ENCODE results near the gene TMEM132E.
"Not testable (repeated sequence)": the region's sequence is repeated elsewhere in the genome, so short reads cannot be mapped to it uniquely, and the experiment has no call there.

Gene TMEM132E

GRCh38 chr17:34579017-34579946 lies at the start of gene TMEM132E:
Gene TMEM132E, plus strand, starts transcription at chr17:34579582. Its CDS starts 1,495 bp downstream, at chr17:34581077.
- DNase-seq = peak in 54 of 56 donors; percentile 15 to 89 (median 67)

DNA sequence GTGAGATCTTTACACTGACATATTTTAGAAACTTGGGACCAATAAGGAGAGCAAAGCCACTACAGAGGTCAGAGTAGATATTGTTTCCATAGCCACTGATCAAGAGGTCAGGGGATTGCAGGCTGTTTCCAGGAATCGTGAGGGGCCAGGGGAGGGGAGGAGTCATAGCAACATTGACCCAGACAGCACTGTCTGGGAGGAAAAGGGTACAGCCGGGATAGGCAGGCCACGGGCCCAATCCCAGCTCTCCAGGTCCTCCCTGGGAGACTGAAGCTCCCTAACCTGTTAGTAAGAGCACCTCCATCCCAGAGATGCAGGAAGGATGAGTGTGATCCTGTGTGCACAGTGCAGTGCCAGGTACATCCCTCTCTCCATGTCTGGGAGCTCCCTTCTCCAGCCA lies 48.5 kb upstream of the TMEM132E start:
- DNase-seq = no peak

DNA sequence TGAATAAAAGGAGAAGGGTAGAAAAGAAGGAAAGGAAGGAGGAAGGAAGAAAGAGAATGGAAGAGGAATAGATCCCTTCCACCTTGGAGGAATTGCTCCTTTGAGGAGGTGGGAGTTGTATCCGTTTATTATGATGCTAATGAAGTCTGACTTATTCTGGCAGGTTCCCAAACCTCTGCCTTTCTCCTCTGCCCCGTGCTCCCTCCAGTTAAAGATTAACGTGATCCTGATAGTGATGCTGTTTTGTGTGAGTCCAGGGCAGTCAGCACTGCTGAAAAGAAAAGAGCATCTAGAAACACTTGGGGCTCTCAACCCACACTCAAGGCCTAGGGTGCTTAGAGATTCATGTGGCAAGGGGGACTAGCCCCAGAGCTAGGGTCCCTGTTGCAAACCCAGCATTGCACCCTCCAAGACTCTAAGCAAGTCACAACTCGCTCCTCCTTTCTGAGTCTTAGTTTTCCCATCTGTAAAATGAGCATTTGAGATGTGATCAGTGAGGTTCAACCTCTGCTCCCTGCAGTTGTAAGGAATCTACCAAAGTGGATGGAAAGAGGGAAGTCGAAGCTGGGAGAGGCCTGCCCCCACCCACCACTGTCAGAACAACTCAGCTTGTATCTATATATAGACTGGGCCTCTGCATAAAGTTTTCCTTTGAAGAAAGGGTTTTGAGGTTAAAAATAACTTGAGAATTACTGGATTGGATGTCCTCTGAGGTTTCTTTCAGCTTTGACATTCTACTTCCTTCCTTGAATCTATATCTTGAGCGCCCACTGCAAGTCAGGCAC lies 46.9 kb upstream of the TMEM132E start:
- no peak for DNase-seq

DNA sequence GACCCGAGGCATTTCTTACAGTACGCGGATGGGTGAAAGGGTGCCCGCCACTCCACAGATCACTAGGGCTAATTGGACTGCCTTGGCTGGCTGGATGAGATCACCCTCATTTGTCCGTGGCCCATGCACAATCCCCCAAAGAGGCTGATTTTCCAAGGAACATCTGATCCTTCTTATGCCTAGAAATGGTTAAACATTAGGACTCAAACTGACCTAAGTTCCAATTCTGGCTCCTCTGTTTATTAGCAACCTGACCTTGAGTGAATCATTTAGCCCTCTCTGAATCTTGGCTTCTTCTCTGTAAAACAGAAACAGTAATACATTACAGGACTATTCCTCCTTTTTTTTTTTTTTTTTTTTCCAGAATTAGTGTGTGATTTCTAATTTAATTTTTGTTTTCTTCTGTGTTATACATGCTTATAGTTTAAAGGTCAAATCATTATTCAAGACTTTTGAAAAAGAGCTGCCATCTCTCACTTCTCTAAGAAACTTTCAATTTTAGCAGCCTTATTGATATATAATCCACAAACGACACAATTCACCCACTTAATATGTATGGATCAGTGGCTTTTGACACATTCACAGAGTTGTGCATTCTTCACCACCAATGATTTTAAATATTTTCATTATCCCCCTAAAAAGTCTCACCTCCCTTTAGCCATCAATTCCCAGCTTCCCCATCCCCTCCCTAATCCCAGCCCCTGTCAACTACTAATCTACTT lies 45.4 kb upstream of the TMEM132E start:
- DNase-seq = no peak

DNA sequence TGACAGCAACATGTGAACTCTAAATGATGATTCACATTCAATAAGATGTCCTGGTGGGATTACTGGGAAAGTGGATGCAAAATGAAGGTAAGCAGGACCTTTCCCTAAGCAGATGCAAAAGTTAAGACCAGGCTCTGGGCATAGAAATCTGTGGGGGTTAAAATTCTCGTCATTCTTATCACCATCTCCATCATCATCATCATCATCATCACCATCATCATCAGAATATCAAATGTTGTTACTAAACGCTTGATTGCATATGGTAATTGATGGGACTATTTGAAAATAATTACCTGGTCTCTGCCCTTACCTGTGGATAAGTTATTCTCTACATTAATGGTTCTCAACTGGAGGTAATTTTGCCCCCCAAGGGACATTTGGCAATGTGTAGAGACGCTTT lies 41.9 kb upstream of the TMEM132E start:
- DNase-seq = no peak

DNA sequence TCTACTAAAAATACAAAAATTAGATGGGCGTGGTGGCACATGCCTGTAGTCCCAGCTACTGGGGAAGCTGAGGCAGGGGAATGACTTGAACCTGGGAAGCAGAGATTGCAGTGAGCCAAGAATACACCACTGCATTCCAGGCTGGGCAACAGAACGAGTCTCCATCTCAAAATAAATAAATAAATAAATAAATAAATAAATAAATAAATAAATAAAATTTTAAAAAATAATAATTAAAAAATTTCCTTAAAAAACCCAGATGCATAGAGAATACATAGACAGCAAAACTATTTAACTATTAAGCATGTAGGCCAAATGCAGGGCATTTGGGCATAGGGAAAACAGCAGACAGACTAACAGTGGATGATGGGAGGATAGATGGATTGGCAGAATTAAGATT lies 40.8 kb upstream of the TMEM132E start:
- DNase-seq = not testable (repeated sequence)

DNA sequence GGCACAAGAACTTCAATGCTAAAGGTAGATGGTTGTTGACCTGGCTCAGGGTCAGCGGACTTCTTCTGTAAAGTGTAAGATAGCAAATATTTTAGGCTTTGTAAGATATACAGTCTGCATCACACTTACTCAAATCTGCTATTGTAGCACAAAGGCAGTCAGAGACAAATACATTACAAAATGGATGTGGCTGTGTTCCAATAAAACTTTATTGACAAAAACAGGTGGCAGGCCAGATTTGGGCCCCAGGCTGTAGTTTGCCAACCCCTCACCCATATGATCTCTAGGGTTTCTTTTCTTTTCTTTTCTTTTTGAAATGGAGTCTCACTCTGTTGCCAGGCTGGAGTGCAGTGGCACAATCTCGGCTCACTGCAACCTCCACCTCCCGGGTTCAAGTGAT lies 39.5 kb upstream of the TMEM132E start:
- DNase-seq = no peak

- DNase-seq = peak in 24 of 56 donors; percentile 1 to 52 (median 6)
Observed at GRCh38 chr17:34542700-34543336, 36.6 kb upstream of the TMEM132E start.

DNA sequence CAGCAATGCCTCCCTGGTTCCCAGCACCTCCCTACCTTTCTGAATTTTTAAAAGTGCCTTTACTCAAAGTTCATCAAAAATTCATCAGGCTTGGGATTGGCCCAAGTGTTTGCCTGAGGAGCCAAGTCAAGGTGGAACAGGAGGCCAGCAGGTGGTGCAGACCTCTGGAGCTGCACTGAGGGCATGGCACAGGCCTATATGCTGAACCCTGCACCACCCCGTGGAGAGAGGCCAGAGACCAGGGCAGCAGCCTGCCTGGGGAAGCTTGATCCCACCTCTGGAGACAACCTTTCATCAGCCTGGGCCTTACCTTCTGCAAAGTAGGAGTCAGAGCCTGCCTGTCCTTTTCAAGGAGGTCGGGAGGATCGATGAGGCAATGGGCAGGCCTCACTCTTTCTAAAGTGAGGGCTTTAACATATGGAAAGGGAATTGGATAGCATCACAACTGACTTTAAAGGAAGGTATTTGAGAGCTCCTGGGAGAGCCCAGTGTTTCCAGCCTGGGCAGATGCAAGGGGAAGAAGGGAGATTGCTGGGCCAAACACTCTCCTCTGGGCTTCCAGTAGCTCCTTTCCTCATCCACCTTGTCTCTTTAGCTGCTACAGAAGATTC lies 31.8 kb upstream of the TMEM132E start:
- DNase-seq = no peak

GRCh38 chr17:34549966-34550365 lies 29.4 kb upstream of the TMEM132E start:
- no peak for DNase-seq

GRCh38 chr17:34553907-34554306 lies 25.5 kb upstream of the TMEM132E start:
- no peak for DNase-seq

GRCh38 chr17:34556384-34556783 lies 23.0 kb upstream of the TMEM132E start:
- DNase-seq = no peak

- DNase-seq = no peak
Observed at GRCh38 chr17:34556931-34557330, 22.5 kb upstream of the TMEM132E start.

DNA sequence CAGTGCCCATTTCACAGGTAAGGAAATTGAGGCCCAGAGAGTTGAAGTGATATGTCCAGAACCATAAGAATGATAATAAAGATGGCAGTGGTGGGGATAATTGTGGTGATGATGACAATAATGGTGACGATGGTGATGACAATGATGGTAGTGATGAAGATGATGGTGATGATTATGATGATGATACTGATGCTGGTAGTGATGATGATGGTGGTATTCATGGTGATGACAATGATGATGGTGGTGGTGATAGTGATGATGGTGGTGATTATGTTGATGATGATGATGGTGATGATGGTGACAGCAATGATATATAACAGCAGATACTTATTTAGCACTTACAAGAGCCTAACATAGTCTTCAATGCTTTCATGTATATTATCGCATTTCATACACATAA lies 18.1 kb upstream of the TMEM132E start:
- no peak for DNase-seq

DNA sequence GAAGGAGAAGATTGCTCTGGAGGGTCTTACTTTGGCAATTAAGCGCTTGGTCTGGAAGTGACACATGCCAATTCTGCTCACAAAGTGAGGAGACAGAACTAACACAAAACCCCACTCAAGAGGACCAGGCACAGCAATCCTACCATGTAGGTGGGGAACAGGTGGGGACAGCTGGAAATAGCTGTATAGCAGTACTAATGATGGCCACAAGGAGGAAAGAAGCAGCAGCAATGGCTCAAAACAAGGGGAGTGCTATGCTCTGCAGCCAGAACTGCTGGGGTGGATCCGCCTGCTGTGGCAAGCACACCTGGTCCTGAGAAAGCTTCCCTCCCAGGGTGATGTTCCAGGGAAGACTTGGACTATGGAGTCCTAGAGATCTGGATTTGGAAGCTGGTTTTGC lies 17.0 kb upstream of the TMEM132E start:
- DNase-seq = no peak

DNA sequence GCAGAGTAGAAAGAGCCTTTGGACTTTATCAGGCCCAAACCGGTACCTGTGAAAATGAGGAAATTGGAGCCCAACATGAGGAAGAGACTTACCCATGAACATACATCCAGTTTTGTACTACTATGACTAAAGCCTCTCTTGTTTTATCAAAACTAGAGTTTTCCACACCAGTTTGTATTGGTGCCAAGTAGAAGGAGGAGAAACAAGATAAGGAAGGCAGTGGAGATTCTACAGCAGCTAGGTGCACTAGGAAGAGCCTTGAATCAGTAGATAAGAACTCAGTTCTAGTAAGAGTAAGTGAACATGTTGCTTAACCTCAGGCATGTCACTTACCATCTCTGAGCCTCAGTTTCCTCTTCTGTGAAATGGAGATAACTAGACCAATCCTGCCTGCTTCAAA lies 13.7 kb upstream of the TMEM132E start:
- no peak for DNase-seq

DNA sequence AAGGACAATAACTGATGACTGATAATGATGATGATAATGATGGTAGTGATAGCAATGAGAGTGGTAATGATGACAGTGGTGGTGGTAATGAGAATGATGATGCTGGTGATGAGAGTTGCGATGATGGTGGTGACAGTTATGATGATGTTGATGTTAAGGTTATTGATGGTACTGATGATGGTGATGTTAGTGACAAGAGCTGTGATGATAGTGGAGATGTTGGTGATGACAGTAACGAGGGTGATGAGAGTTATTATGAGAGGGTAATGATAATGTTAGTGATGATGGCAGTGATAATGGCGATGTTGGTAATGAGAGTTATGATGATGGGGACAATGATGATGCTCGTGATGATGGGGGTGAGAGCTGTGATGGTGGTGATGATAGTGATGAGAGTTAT lies 13.2 kb upstream of the TMEM132E start:
- DNase-seq = no peak

DNA sequence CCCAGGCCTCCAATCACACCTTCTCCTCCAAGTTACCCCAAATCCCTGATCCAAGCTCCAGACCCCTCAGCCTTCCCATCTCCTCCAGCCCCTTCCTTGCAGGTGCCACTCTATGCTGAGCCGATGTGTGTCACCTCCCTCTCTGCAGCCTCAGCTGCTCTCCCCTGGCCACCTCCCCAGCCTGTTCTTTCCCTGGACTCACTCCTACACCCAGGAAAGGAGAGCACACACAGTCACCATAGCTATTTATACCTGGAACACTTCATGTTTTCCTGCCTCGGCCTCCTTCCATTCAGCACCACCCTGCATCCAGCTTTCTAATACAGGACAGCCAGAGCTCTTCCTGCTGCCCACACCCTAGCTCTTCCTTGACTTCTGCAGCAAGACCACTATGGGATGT lies 12.5 kb upstream of the TMEM132E start:
- no peak for DNase-seq

DNA sequence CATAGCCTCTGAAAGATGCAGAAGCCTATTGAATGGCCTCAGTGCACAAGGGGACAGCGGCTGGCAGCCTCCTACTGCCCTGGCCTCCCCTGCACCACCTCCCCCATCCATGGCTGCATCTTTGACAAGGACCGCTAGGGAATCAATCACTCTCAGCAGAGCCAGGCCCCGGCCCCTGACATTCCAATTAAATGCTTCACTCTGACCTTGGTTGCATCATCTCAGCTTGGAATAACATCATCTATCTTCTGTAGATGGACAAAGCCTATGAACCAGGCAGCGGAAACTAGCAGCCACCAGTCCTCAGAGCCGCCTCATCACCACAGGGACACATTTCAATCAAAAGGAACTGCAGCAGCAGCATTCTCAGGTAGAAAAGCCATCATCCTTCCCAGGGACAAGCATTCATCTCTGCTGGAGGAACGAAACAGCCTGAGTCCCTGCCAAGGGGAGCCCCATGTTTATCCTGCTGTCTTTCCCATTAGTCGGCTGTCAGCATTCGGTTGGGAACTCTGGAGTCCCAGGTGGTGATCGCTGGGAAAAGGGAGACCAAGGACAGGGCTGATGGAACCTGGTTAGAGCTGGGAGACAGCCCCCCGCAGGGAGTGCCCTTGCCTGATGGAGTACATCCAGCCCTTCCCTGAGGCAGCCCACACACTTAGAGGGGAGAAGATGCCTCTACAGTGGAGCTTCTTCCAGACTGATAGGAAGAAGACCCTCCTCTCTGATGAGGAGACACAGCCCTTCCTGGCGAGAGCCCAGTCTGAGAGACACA lies 11.5 kb upstream of the TMEM132E start:
- DNase-seq = no peak

DNA sequence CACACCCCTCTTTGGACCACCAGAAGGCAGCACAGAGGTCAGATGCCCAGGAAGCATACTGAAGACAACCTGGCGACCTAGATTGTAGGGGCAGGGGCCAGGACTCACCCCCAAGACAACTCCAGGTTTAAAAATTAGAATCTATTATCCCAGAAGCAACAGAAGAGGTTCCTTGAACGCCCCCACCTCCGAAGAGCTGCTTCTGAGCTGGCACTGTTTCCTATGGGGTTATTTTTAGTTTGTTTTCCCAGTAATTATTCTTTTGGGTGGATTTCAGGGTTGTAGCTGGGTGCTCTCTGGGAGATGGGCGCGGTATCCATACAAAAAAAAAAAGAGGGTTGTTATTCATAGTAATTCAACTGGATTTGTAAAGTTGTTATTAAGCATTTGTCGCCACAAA lies 10.4 kb upstream of the TMEM132E start:
- DNase-seq = peak in 3 of 56 donors; percentile 27 to 53 (median 29)
